ENCODE measurements around the gene SARDH.

The SARDH gene

GRCh38 chr9:133726401-133727276 is 11.5 kb downstream of the SARDH start:
- TF ChIP-seq, protein P1, sequence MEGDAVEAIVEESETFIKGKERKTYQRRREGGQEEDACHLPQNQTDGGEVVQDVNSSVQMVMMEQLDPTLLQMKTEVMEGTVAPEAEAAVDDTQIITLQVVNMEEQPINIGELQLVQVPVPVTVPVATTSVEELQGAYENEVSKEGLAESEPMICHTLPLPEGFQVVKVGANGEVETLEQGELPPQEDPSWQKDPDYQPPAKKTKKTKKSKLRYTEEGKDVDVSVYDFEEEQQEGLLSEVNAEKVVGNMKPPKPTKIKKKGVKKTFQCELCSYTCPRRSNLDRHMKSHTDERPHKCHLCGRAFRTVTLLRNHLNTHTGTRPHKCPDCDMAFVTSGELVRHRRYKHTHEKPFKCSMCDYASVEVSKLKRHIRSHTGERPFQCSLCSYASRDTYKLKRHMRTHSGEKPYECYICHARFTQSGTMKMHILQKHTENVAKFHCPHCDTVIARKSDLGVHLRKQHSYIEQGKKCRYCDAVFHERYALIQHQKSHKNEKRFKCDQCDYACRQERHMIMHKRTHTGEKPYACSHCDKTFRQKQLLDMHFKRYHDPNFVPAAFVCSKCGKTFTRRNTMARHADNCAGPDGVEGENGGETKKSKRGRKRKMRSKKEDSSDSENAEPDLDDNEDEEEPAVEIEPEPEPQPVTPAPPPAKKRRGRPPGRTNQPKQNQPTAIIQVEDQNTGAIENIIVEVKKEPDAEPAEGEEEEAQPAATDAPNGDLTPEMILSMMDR (IDR thresholded peaks at IDR 0.05; ENCODE audit: low read depth, low read length, missing control alignments) = peak; percentile 56
- H3K4me3 ChIP-seq (replicated peaks; ENCODE audit: low read depth, low read length) = no peak overlapping the region
- peak; percentile 14 for DNase-seq (ENCODE audit: extremely low read depth, low read depth)

DNA sequence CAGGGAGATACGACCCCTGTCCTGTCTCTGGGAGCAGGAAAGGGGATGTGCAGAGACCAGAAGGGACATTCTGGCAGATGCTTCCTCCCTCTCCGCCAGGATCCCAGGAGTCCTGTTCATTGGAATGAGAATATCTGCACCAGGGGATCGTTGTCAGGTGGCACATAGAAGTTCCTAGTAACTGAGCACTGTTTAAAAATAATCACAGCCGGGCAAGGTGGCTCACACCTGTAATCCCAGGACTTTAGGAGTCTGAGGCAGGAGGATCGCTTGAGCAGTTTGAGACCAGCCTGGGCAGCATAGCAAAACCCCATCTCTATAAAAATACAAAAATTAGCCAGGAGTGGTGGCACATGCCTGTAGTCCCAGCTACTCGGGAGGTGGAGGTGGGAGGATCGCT is 12.3 kb downstream of the SARDH start:
- H3K4me3 ChIP-seq (replicated peaks; ENCODE audit: low read depth, low read length) = no peak overlapping the region
- DNase-seq (ENCODE audit: extremely low read depth, low read depth) = no peak

DNA sequence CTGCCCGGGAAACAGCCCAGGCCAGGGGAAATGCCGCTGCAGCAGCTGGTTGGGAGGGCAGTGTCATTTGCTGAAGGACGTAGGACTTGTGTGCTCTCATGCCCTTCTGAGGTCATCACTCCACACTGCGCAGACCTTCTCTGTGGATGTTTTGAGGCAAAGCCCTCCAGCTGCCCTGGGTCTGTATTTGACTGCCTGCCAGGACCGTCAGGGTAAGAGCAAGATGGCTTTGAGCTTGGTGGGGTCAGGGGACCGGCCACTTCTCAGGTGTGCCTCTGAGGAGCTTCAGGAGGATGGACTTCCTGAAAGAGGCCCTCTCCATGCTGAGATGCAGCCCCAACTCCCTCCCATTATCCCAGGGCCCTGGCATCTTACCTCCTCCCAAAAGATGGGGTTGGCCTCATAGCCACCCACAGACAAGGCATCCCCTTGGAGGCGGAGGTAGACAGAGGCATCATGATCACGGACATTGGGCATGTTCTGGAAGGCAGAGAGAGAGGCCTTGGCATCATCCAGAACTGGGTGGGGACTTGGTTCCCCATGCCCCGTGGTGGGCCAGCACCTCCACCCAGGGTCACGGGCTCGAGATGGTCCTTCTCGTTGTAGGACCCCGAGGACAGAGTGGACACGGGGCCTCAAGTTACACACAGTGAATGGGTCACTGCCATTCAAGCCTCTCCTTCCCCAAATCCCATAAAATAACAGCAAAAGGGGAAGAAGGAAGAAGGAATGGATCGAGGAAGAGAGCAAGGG is 19.4 kb downstream of the SARDH start:
- DNase-seq (ENCODE audit: extremely low read depth, low read depth) = no peak
- H3K4me3 ChIP-seq (replicated peaks; ENCODE audit: low read depth, low read length) = no peak overlapping the region
- TF ChIP-seq, protein P1 (IDR thresholded peaks at IDR 0.05; ENCODE audit: low read depth, low read length, missing control alignments) = no peak

More for the DNA sequence above, 12.3 kb downstream of the SARDH start:
- TF ChIP-seq, protein P1 (IDR thresholded peaks at IDR 0.05; ENCODE audit: low read depth, low read length, missing control alignments) = no peak

- DNase-seq (ENCODE audit: extremely low read depth, low read depth) = no peak
These were observed 20.8 kb downstream of the SARDH start for GRCh38 chr9:133717113-133718031.

DNA sequence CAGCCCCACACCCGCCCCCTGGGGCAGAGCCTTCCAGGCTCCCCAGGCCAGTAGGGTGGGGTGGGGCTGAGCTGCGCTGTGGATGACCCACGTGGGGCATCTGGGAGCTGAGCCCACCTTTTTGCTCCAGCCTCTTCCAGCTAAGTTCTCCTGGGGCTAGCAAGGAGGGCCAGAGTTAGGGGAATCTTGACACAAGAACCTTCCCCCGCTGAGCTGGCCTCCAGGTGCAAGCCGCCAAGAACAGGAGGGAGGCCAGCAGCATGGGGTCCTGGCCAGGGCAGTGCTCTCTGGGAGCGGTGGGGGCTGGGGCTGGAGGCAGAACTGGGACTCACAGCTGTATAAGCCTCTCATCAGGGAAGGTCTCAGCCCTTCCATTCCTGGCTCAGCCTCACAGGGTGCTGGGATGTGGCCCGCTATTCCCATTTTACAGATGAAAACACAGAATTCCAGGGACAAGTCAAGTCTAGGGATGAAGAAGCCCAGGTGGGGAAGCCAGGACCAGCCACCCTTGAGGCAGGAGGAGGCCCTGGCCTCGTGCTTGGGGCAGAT is 21.5 kb downstream of the SARDH start:
- TF ChIP-seq, protein P1 (IDR thresholded peaks at IDR 0.05; ENCODE audit: low read depth, low read length, missing control alignments) = no peak
- DNase-seq (ENCODE audit: extremely low read depth, low read depth) = no peak
- no peak overlapping the region for H3K4me3 ChIP-seq (replicated peaks; ENCODE audit: low read depth, low read length)

More at GRCh38 chr9:133717113-133718031, 20.8 kb downstream of the SARDH start:
- TF ChIP-seq, protein P1 (IDR thresholded peaks at IDR 0.05; ENCODE audit: low read depth, low read length, missing control alignments) = no peak
- H3K4me3 ChIP-seq (replicated peaks; ENCODE audit: low read depth, low read length) = no peak overlapping the region

Data from HFF-Myc (cell line).